NCI-H187 treated with DMSO at 0.1 percent for 48 hours (cell line): ENCODE data around the gene PROM1.

Source experiments
- DNase-seq: peaks from one replicate; lab custom pipeline; 2025; lab: John Stamatoyannopoulos, UW

Gene PROM1

GRCh38 chr4:16027114-16027513 is 56.7 kb downstream of the PROM1 start:
- no peak for DNase-seq

DNA sequence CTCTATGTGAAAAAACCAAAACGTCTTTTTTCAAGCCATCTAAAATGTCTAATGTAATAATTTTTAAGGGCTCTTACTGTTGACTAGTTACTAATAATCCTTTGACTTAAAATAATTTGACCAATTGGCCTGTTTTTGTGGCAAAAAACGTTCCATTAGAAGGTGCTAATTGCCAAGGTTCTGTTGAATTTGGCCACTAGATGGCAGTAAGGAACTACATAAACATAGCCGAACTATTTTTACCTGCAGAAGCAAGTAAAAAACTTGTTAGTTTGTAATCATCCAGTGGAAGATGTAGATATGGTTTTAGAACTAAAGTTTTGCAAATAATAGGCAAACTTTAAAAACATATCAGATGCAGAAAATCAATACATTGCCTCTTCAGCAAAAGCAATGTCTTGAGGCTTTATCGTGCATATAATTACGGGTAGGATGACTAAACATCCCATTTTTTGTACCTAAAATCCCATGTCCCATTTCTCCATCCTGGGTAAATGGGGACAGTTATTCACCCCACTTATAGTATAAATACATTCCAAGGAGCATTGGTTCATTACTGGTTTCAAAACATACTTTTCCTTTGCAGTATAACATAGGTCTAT is 57.6 kb downstream of the PROM1 start:
- DNase-seq, result no peak

- DNase-seq, result no peak
Measured at GRCh38 chr4:16025268-16025667, 58.6 kb downstream of the PROM1 start.

- DNase-seq, result no peak
Measured at GRCh38 chr4:16023776-16024408, 59.9 kb downstream of the PROM1 start.

GRCh38 chr4:16021804-16022560 is 61.8 kb downstream of the PROM1 start:
- no peak for DNase-seq

DNA sequence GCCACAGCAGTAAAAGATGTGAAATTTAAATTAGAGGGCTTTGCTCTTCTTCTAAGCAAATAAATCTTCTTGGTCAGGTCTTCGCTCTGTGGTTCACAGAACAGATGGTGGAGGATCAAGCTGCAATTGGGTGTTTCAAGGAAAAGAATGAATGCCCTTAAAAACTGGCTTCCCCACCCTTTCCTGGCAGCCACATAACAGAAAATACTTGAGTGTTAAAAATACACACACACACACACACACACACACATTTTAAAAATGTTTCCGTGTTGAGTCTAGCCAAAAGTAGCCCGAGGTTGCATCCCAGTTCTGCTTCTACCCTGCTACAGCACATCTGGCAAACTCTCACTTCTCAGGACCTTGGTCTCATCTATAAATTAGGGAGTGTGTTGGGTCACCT is 64.2 kb downstream of the PROM1 start:
- DNase-seq, result no peak

- no peak for DNase-seq
Measured at GRCh38 chr4:16018841-16019240, 65.0 kb downstream of the PROM1 start.

DNA sequence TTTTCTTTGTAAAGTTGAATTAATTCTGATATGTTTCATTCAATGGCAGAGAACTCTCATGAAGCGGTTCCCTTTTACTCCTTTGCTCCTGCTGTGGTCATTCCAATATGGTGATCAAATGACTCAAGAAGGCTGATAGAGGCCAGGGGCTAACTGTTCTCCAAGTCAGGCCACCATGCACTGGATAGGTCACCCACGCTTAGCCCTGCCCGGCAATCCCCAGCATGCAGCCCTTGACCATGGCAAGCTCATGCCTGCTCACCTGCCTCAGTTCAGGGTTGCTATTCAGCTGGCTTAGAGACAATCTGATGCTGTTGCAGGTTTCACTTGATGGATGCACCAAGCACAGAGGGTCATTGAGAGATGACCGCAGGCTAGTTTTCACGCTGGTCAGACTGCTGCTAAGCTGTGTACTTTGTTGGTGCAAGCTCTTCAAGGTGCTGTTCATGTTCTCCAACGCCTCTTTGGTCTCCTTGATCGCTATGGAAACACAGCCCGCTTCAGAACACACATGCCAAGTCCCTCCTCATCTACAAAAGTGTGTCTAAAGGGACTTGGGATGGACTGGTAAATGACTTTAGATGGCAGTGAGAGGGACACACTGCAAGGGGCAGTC is 65.7 kb downstream of the PROM1 start:
- no peak for DNase-seq

DNA sequence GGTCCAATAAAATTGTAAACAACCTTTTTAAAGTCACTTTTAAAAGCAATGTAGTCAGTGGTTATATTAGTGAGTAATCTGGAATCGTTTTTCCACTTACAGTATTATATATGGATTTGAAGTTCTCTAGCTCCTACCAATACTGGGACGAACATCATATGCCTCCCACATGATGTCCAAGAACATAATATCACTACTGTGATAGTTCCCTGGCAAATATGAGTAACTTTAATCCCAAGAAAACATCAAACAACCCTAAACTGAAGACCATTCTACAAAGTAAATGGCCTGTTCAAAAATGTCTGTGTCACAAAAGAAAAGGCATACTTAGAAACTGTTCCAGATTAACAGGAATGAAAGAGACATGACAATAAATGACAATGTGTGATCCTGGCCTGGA is 67.3 kb downstream of the PROM1 start:
- no peak for DNase-seq

- no peak for DNase-seq
Measured at GRCh38 chr4:16011173-16011572, 72.7 kb downstream of the PROM1 start.

DNA sequence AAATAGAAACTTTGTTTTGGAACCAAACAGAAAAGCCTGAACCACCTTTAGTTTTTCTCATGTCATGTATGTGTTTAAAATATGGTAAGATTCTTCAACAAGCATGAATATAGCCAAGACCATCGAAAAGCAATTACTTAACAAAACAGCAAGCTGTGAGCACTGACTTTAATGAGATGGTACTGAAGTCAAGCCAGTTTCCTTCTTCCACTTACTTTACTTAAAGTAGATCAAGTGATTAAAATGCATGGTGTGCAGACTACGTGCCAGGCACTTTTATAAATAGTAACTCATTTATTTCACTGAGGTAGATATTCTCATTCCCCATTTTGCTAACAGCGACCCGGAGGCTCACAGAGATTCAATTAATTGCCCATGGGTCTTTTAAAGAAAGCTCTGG is 74.7 kb downstream of the PROM1 start:
- no peak for DNase-seq

DNA sequence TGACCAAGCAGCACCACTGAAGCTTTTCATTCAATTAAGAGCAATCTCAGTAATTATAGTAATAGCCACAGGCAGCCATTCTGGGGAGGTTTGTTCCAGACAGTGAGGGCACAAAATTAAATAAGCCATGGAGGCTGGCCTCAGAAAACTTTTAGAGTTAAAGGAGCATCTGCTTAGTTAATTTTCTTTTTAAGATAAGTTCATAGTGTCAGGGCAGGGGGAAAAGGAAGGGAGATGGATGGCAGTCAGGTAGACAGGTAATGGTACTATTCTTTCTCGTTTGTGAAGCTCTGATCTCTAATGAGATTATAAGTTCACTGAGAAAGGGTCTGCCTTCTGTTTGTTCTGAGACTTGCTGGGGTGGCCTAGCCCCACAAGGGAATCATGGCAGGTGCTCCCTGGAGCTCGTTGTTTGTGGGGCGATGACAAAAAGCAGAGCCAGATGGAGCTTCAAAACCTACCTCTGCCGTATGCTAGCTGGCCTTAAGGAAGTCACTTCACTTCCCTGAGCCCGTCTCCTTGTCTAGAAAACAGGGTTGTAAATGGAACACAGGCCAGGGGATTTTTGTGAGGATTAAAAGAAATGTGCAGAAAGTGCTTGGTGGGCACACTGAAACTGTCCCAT is 76.2 kb downstream of the PROM1 start:
- no peak for DNase-seq

GRCh38 chr4:16006771-16007446 is 76.9 kb downstream of the PROM1 start:
- no peak for DNase-seq

DNA sequence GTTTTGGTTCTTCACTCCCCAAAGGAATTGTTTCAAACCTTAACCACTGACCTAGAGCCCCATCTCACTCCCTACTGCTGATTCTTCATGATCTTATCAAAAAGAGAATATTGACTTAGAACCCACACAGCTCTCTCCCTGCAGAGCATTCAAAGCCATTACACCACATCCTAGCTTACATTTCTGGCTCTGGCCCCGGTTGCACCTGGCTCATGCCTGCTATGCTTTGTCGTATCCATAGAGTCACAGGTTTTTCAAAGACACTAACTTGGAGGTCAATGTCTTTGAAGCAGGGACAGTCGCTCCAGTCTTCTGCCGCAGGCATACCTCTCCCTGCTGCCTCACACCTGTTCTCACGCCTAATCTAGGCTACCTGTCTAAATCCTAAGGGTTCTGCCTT is 78.1 kb downstream of the PROM1 start:
- DNase-seq, result no peak

GRCh38 chr4:16001484-16001858 is 82.4 kb downstream of the PROM1 start:
- DNase-seq, result peak; percentile 63

DNA sequence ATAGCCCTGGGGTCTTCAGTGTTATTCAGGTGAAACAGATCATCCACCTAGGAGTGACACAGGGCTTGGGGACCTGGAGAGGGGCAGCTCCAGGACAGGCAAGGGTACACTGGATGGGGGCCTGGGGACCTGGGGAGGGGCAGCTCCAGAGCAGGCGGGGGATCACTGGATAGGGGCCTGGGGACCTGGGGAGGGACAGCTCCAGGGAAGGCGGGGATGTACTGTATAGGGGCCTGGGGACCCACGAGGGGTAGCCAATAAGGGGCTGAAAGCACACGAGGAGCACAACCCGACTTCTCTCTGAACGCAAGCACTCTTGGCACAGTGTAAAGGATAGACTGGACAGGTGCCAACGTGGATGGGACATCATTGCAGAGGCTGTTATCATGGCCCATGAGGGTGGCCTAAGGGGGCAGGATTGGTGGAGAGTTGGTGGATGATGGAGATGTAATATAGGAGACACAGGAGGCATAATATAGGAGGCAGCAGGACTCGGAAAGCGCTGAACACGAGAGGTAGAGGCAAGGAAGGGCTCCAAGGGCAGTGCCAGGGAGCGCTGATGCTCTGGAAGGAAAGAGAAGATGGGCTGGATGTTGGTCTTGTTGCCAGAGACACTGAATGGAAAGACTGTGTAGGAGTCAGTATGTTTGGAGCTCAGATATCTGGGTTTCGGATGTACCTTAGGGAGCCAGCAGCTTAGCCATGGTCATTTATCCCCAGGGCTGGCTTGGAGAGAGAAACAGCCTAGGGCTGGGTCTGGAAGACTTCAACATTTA is 82.9 kb downstream of the PROM1 start:
- DNase-seq, result no peak

- DNase-seq, result no peak
Measured at GRCh38 chr4:15996773-15997172, 87.0 kb downstream of the PROM1 start.

- DNase-seq, result no peak
Measured at GRCh38 chr4:15995826-15996225, 88.0 kb downstream of the PROM1 start.

DNA sequence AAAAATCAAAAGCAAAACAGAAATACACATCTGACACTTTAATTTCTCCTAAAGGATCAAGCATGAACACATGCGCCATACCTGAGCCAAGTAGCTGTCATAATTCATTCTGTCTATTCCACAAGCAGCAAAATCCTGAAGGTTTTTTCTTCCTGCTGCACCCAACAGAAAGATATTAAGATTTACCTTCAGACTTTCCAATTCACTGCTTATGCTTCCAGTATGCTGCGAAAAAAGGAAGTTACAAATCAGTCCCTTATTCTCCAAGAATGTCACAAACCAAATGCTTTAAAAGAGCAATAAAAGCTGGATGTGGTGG is 91.7 kb downstream of the PROM1 start:
- DNase-seq, result no peak

GRCh38 chr4:15990570-15991285 is 93.1 kb downstream of the PROM1 start:
- no peak for DNase-seq

GRCh38 chr4:15989424-15989823 is 94.4 kb downstream of the PROM1 start:
- no peak for DNase-seq
